Small intestine (tissue), 7 donors: ENCODE results near the gene SPTBN4. TPM values are rescaled to one million over a fixed set of nuclear protein-coding genes. Genes with fewer than 3 reads are reported as not detected.
A peak's percentile ranks its signal among the peaks of the same experiment; 100 is the strongest.

Source experiments
- DNase-seq, 2 donors: peaks; one replicate each; pipeline versions ENCODE4 v3.0.0 to v3.0.0-alpha.2; 2013
- FAIRE-seq: peaks from 2 replicates; lab custom pipeline; 2012; peaks lifted over from hg19 to GRCh38; lab: Jason Lieb, UNC
- H3K27ac ChIP-seq, 3 donors: one replicate each; pipeline ENCODE4 v1.5.1; 2013; ENCODE audit warnings: low read length in 2 of 3, mild to moderate bottlenecking in 2 of 3, control low read depth in 1 of 3, inconsistent platforms in 1 of 3, low read depth in 1 of 3, moderate library complexity in 1 of 3
- H3K27me3 ChIP-seq, 3 donors: one replicate each; pipeline ENCODE4 v1.6.1; 2013; ENCODE audit warnings: low read length in 3 of 3, inconsistent platforms in 1 of 3; ENCODE audit not compliant: control insufficient read depth in 3 of 3, insufficient read depth in 3 of 3
- H3K36me3 ChIP-seq, 3 donors: one replicate each; pipeline ENCODE4 v1.6.1; 2013; ENCODE audit warnings: low read length in 3 of 3, inconsistent platforms in 1 of 3, low read depth in 1 of 3, mild to moderate bottlenecking in 1 of 3, moderate library complexity in 1 of 3; ENCODE audit not compliant: control insufficient read depth in 3 of 3, insufficient read depth in 2 of 3
- H3K4me1 ChIP-seq, 3 donors: one replicate each; pipeline ENCODE4 v1.6.1; 2013; ENCODE audit warnings: low read length in 2 of 3, inconsistent platforms in 1 of 3, low read depth in 1 of 3, mild to moderate bottlenecking in 1 of 3, moderate library complexity in 1 of 3; ENCODE audit not compliant: control insufficient read depth in 3 of 3, insufficient read depth in 2 of 3
- H3K4me3 ChIP-seq, 3 donors: one replicate each; pipeline ENCODE4 v1.5.1; 2013; ENCODE audit warnings: low read length in 3 of 3, control low read depth in 1 of 3, inconsistent platforms in 1 of 3, low read depth in 1 of 3, mild to moderate bottlenecking in 1 of 3, moderate library complexity in 1 of 3
- H3K9me3 ChIP-seq, 2 donors: one replicate each; pipeline ENCODE4 v1.6.1; 2013; ENCODE audit warnings: low read depth in 1 of 2, low read length in 1 of 2; ENCODE audit not compliant: control insufficient read depth in 2 of 2, insufficient read depth in 1 of 2
- WGBS, 3 donors: extraction: QIAGEN DNeasy Blood & Tissue Kit; methylation state at CpG; one replicate each; pipeline ENCODE4 v1.1.7; 2013; 5-methylcytosine and 5-hydroxymethylcytosine counted together
- polyA plus RNA-seq, 4 donors: library from polyadenylated mRNA; stranded (reverse) in 3 of 4; unstranded in 1 of 4; fragments of 200-250 nt in 3 of 4; fragments of 120-200 nt in 1 of 4; gene quantifications; one replicate each; pipeline versions ENCODE4 v1.2.1 to v1.2.3, GENCODE V29; 2013
- donor health status: healthy with polysubstance abuse.
- donor health status: control.
- donor health status: control.
- donor health status: Bipolar disorder and iron deficiency.
- donor health status: healthy.

SPTBN4 gene
- polyA plus RNA-seq, 4 donors, result 1.1 to 2.0 (median 1.8) TPM; not detected in 1

- peaks cover 0 to 11% of the 10 kb centered on the region in 2 donors for H3K9me3 ChIP-seq
- FAIRE-seq (no peak), DNase-seq (peak in 1 of 2 donors; percentile 22)
- H3K4me3 ChIP-seq, result no peak overlapping the region
- 65 to 77% (median 76%) methylated on average over 14 to 15 of the region's 15 CpGs for WGBS, 3 donors
- H3K27me3 ChIP-seq, result peaks cover 0 to 17% (median 0%) of the 10 kb centered on the region in 3 donors
- H3K36me3 ChIP-seq, result peaks cover 0 to 44% (median 0%) of the 10 kb centered on the region in 3 donors
- H3K4me1 ChIP-seq, result peaks cover 2 to 52% (median 4%) of the 10 kb centered on the region in 3 donors
- H3K27ac ChIP-seq, result peak overlapping the region in 2 of 3 donors; percentile 86 to 90
These were observed 144.3 kb downstream of the SPTBN4 start for GRCh38 chr19:40611096-40611495.

GRCh38 chr19:40611900-40612698 lies 145.3 kb downstream of the SPTBN4 start:
- no peak overlapping the region for H3K27ac ChIP-seq
- FAIRE-seq (no peak), DNase-seq (no peak)
- no peak overlapping the region for H3K4me3 ChIP-seq
- H3K36me3 ChIP-seq, result peaks cover 0 to 53% (median 0%) of the 10 kb centered on the region in 3 donors
- H3K9me3 ChIP-seq, result peaks cover 0 to 7% of the 10 kb centered on the region in 2 donors
- H3K4me1 ChIP-seq, result peaks cover 2 to 45% (median 4%) of the 10 kb centered on the region in 3 donors
- 82 to 92% (median 84%) methylated on average over 9 to 10 of the region's 10 CpGs for WGBS, 3 donors
- H3K27me3 ChIP-seq, result peaks cover 0 to 17% (median 0%) of the 10 kb centered on the region in 3 donors

- 31 to 42% (median 33%) methylated on average over 45 to 50 of the region's 50 CpGs for WGBS, 3 donors
- DNase-seq (peak; percentile 49 to 59), FAIRE-seq (no peak)
- Histone ChIP-seq H3K4me3 (peak overlapping the region; percentile 33 to 77 (median 55)), H3K4me1 (peaks cover 0 to 36% (median 3%) of the 10 kb centered on the region in 3 donors), H3K27ac (peak overlapping the region; percentile 80 to 96 (median 96)), H3K9me3 (no peaks in the 10 kb centered on the region), H3K27me3 (peaks cover 0 to 17% (median 0%) of the 10 kb centered on the region in 3 donors), H3K36me3 (peaks cover 0 to 58% (median 0%) of the 10 kb centered on the region in 3 donors)
These were observed 146.3 kb downstream of the SPTBN4 start for GRCh38 chr19:40612831-40613689.

GRCh38 chr19:40613690-40614621 lies 147.2 kb downstream of the SPTBN4 start:
- Histone ChIP-seq H3K27me3 (peaks cover 0 to 17% (median 0%) of the 10 kb centered on the region in 3 donors), H3K4me3 (peak overlapping the region; percentile 50 to 77 (median 55)), H3K36me3 (peaks cover 0 to 61% (median under 1%) of the 10 kb centered on the region in 3 donors), H3K9me3 (no peaks in the 10 kb centered on the region), H3K27ac (peak overlapping the region; percentile 80 to 96 (median 96)), H3K4me1 (peaks cover 0 to 30% (median 0%) of the 10 kb centered on the region in 3 donors)
- WGBS, 3 donors, result 1 to 7% (median 3%) methylated on average over 49 to 67 of the region's 67 CpGs
- DNase-seq, result peak; percentile 86 to 90
- FAIRE-seq, result no peak

- FAIRE-seq, result no peak
These were observed 148.0 kb downstream of the SPTBN4 start for GRCh38 chr19:40614622-40615411.

GRCh38 chr19:40616178-40616577 lies 149.4 kb downstream of the SPTBN4 start:
- H3K36me3 ChIP-seq, result peaks cover 0 to 72% (median 4%) of the 10 kb centered on the region in 3 donors
- FAIRE-seq (no peak), DNase-seq (peak in 1 of 2 donors; percentile 56)
- WGBS, 3 donors, result 65 to 82% (median 68%) methylated on average over 5 of the region's 5 CpGs
- H3K4me1 ChIP-seq, result peaks cover 0 to 14% (median 0%) of the 10 kb centered on the region in 3 donors
- peaks cover 0 to 15% (median 0%) of the 10 kb centered on the region in 3 donors for H3K27me3 ChIP-seq
- no peak overlapping the region for H3K4me3 ChIP-seq
- H3K27ac ChIP-seq, result peak overlapping the region in 1 of 3 donors; percentile 96
- H3K9me3 ChIP-seq, result no peaks in the 10 kb centered on the region

More at GRCh38 chr19:40614622-40615411, 148.0 kb downstream of the SPTBN4 start:
- peak; percentile 86 to 96 for DNase-seq
- Histone ChIP-seq H3K27ac (peak overlapping the region; percentile 80 to 96 (median 96)), H3K9me3 (no peaks in the 10 kb centered on the region), H3K4me3 (peak overlapping the region; percentile 50 to 77 (median 55)), H3K36me3 (peaks cover 0 to 67% (median 4%) of the 10 kb centered on the region in 3 donors), H3K27me3 (peaks cover 0 to 16% (median 0%) of the 10 kb centered on the region in 3 donors), H3K4me1 (peaks cover 0 to 23% (median 0%) of the 10 kb centered on the region in 3 donors)
- WGBS, 3 donors, result 4 to 10% (median 7%) methylated on average over 27 of the region's 27 CpGs

- Histone ChIP-seq H3K27me3 (peaks cover 0 to 15% (median 0%) of the 10 kb centered on the region in 3 donors), H3K27ac (no peak overlapping the region), H3K4me1 (peaks cover 0 to 14% (median 0%) of the 10 kb centered on the region in 3 donors), H3K4me3 (no peak overlapping the region), H3K36me3 (peaks cover 4 to 72% (median 6%) of the 10 kb centered on the region in 3 donors), H3K9me3 (no peaks in the 10 kb centered on the region)
- no peak for FAIRE-seq
- WGBS, 3 donors, result 95% methylated on average over 17 of the region's 17 CpGs
- DNase-seq, result no peak
These were observed 150.1 kb downstream of the SPTBN4 start for GRCh38 chr19:40616941-40617340.
